GM21619 (cell line): ENCODE data around the gene FGF22.
"Not testable (repeated sequence)": the region's sequence is repeated elsewhere in the genome, so short reads cannot be mapped to it uniquely, and the experiment has no call there.

Experiments used
- ATAC-seq: cut with Tn5 transposase; IDR thresholded peaks from one replicate; pipeline ENCODE4 v1.9.1; 2021; ENCODE audit not compliant: unreplicated experiment

Gene FGF22

GRCh38 chr19:620166-620862 is 19.4 kb upstream of the FGF22 start:
- no peak for ATAC-seq

DNA sequence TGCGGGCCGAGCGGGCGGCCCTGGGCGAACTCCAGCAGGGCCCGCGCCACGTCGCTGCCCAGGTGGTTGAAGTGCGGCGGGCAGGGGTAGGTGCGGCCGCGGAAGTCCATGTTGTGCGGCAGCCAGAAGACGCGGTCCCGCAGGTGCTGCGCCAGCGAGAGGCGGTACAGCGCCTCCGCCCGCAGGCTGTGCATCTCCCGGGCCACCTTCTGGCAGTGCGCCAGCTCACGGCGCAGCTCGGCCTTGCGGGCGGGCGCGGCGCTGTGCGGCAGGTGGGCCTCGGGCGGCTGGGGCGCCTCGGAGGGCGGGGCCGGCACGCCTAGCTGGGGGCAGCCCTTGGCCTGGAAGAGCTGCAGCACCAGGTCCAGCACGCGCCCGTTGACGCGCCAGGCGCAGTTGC is 18.5 kb upstream of the FGF22 start:
- ATAC-seq: not testable (repeated sequence)

DNA sequence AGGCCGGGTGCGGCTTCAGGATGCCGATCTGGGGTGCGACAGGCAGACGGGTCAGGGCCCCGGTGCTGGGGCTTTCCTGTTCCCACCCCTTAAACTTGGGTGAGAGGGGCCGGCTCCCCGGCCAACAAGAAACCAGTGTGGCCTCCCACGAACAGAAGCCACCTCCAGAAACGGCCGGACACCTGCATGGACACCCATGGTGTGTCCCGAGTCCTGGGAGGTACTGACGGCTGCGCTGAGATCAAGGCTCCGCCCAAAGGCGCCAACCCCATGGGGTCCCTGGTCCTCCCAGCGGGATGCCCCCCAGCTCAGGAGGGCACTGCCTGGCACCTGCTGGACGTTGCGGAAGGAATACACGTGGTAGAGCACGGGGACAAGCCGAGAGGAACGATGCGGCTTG is 17.9 kb upstream of the FGF22 start:
- ATAC-seq: no peak

DNA sequence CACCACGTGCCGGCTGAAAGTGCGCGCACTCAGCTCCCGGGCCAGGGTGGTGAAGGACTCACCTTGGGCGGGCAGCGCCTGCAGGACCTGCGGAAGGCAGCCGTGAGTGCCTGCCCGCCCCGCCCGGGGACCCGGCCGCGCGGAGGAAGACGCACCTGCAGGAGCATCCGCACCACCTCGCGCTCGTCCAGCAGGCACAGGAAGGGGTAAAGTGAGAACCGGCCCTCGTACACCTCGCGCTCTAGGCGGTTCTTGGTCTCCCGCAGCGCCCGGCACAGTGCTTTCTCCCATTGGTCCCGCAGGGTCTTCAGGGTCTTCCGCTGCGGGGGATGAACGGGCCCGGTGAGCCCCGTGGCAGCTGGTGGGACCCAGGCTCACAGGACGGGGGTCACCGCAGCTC is 17.0 kb upstream of the FGF22 start:
- no peak for ATAC-seq

- ATAC-seq: no peak
Observed at GRCh38 chr19:623175-623916, 16.3 kb upstream of the FGF22 start.

DNA sequence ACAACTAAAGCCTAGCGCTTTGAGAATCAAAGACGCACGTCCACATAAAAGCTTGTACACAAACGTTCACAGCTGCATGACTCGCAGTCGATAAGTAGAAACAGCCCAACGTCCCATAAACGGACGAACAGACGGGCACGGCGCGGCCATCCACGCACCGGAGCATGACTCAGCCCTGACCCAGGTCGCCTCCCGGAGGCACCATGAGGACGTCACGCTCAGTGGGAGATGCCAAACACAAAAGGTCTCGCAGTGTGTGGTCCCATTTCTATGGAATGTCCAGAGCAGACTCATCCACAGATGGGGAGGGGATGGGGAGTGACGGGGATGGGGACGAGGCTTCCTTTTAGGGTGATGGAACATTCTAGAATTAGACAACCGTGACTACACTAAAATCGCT is 15.7 kb upstream of the FGF22 start:
- no peak for ATAC-seq

GRCh38 chr19:624433-625109 is 15.1 kb upstream of the FGF22 start:
- ATAC-seq: no peak

GRCh38 chr19:625257-625656 is 14.4 kb upstream of the FGF22 start:
- no peak for ATAC-seq

DNA sequence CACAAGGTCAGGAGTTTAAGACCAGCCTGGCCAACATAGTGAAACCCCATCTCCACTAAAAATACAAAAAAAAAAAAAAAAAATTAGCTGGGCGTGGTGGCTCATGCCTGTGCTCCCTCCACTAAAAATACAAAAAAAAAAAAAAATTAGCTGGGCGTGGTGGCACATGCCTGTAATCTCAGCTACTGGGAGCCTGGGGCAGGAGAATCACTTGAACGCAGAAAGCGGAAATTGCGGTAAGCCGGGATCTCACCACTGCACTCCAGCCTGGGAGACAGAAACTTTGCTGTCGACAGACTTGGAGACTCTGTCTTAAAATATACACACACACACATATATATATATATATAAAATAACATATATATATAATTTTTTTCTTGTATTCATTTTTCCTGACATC is 13.1 kb upstream of the FGF22 start:
- ATAC-seq: not testable (repeated sequence)

GRCh38 chr19:628168-628567 is 11.5 kb upstream of the FGF22 start:
- no peak for ATAC-seq

GRCh38 chr19:629515-629914 is 10.2 kb upstream of the FGF22 start:
- ATAC-seq: not testable (repeated sequence)

DNA sequence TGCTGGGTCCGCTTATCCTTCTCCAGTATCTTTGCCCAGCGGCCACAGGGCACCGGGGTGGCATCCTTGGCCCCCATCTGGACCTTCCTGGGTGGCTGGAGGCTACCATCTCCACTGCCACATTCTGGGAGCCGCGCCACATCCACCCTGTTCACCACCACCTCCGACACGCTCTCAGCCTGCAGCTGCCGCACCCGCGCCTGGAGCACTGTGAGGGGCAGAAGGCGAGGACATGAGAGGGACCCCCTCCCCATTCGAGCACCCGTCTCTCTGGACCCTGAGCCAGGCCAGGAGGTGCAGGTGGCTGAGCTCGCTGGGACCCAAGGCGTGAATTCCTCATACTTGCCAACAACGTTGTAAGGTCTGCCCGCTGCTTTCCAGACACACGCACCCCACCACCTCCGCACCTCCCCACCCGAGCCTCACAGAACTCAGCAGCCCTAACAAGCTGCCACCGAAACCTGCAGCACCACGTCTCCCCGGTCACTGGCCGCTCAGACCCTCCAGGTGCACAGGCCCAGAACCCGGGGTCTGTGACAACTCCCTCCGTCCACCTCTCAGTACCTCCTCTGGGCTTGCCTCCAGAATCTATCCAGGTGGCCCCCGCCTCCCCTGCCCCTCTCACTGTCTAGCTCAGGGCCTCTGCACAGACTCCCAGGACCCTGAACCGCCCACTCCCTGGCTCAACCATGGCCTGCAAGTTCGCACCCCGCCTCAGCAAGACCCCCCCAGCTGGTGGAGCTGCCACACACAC is 9.5 kb upstream of the FGF22 start:
- ATAC-seq: no peak

DNA sequence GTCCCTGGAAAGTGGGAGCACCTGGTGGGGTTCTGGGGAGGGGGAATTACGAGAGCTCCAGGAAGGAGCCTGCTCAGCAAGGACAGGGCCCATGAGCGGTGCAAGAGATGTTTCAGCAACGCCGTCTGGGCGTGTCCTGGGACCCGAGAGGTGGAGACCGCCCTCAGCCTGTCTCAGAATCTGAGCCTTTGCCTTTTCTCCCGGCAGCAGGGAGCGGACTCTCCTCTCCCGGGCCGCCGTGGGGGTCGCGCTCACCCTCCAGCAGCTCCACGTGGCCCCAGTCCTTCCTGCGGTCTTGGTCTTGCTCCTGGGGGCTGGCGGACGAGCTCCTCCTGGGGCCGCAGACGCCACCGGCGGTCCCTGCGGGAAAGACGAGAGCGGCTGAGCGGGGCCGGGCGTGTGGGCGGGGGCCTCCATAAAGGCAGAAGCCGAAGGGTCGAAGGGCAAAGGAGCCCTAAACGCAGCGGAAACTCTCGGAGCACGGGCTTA is 7.1 kb upstream of the FGF22 start:
- ATAC-seq: peak; percentile 9

DNA sequence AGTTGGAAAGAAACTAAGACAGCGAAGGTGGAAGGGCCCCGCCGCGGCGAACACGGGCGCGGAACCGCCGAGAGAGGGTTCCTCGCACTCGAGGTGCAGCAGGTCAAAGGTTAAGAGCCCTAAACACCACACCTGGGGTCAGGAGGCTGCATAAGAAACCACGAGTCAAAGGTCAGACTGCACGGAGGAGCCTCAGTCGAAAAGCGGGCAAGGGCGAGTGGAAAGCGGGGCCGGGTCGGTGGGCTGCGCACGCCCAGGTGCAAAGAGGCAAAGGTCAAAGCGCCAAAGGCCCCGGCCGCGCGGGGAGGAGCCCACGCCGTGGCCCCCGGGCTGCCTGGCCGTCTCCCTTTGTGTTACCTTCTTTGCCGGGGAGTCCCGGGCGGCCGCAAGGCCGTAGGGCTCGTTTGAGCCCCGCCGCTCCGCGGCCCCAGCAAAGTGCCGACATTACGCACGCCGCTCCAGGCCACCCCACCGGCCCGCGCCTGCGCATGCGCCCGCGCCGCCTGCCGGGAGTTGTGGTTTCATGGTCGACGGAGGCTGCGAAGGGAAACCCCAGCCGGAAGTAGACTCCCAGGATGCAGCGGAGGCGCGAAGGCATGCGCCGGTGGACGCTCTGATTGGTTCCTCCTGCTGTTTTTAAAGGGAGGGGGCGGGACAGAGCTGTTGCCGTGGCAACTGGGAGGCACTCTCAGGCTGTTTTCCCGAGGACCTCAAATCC is 6.5 kb upstream of the FGF22 start, which contains the start of gene POLRMT:
TSS of gene POLRMT (minus strand) at position 470 of the 718 bp plus-strand sequence. CDS start at position 445, 25 bp downstream.
- ATAC-seq: peak; percentile 63

- ATAC-seq: no peak
Observed at GRCh38 chr19:633786-634639, 5.7 kb upstream of the FGF22 start.

GRCh38 chr19:634975-635652 is 4.6 kb upstream of the FGF22 start:
- ATAC-seq: no peak

- no peak for ATAC-seq
Observed at GRCh38 chr19:638906-639252, 800 bp upstream of the FGF22 start.

DNA sequence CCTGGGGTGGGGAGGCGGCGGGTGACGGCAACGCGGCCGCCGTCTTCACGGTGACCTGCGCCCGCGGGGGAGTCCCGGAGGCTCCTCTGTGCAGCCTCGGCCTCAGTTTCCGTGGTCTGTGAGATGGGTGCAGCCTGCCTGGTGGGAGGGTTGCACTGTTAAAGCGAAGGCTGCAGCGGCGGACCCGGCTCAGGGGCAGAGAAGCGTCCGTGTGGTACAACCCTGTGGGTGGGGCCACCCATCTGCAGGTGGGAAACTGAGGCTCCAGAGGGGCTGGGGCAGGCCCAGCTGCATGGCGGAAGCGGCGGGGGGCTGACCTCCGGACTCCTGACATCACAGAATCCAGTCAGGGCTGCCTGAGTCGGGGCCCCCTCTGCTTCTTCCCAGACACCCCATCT is 481 bp downstream of the FGF22 start:
- no peak for ATAC-seq

DNA sequence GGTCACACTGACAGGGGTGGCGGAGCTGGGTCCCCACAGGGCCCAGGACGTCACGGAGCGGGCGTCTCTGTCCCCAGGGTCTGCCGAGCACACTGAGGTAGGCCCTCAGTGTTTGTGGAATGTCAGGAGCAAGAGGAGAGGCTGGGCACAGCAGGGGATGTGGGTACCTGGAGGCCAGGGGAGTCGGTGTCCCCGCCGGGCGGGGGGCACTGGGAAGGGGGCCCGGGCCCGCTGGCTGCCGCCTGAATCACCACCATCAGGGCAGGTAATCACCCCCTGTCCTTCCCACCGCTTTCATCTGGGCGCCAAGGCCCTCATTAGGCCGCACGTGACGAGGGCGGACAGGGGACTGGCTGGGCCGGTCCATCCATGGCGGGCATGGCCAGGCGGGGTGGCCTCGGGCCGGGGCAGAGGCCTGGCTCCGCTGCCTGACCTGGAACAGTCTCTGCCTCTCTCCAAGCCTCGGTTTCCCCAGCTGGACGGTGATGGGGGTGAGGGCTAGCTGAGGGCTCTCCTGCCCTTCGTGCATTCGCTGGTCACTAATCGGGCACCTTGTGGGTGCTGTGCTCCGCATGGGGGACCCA is 1.0 kb downstream of the FGF22 start:
- ATAC-seq: no peak
